Measurements from ENCODE around the gene SPATA33.

GRCh38 chr16:89712274-89712781 is 54.7 kb downstream of the SPATA33 start:
- TF ChIP-seq CTCF (IDR thresholded peaks at IDR 0.05 in 4 of 5, conservative IDR thresholded peaks at IDR 0.05 in 1 of 5) (no peak), POLR2A (IDR thresholded peaks at IDR 0.05) (no peak)
